ENCODE results near the gene PRR20G.

PRR20G gene

GRCh38 chr3:127259882-127260281, 28.0 kb downstream of the PRR20G start:
- no peak for TF ChIP-seq FOXP2 (optimal IDR thresholded peaks at IDR 0.05; ENCODE audit: borderline replicate concordance, extremely low read depth, extremely low read length, insufficient read depth)
- no peak for TF ChIP-seq REST (IDR thresholded peaks at IDR 0.05; ENCODE audit: insufficient read depth in 1 of 2, low read depth in 2 of 2, low read length in 2 of 2)
- TF ChIP-seq SIN3A (IDR thresholded peaks at IDR 0.05; ENCODE audit: borderline replicate concordance, insufficient read depth, low read length) = no peak
- no peak for TF ChIP-seq POLR2AphosphoS5 (IDR thresholded peaks at IDR 0.05; ENCODE audit: low read depth, low read length)
- TF ChIP-seq TAF1 (IDR thresholded peaks at IDR 0.05; ENCODE audit: borderline replicate concordance, insufficient read depth, low read length) = no peak

GRCh38 chr3:127258733-127259132, 29.1 kb downstream of the PRR20G start:
- TF ChIP-seq POLR2AphosphoS5 (IDR thresholded peaks at IDR 0.05; ENCODE audit: low read depth, low read length) (no peak), FOXP2 (optimal IDR thresholded peaks at IDR 0.05; ENCODE audit: borderline replicate concordance, extremely low read depth, extremely low read length, insufficient read depth) (no peak), TAF1 (IDR thresholded peaks at IDR 0.05; ENCODE audit: borderline replicate concordance, insufficient read depth, low read length) (no peak), REST (IDR thresholded peaks at IDR 0.05; ENCODE audit: insufficient read depth in 1 of 2, low read depth in 2 of 2, low read length in 2 of 2) (no peak), SIN3A (IDR thresholded peaks at IDR 0.05; ENCODE audit: borderline replicate concordance, insufficient read depth, low read length) (no peak)

- TF ChIP-seq FOXP2 (optimal IDR thresholded peaks at IDR 0.05; ENCODE audit: borderline replicate concordance, extremely low read depth, extremely low read length, insufficient read depth) = no peak
Observed at GRCh38 chr3:127257351-127257750, 30.5 kb downstream of the PRR20G start.

- TF ChIP-seq FOXP2 (optimal IDR thresholded peaks at IDR 0.05; ENCODE audit: borderline replicate concordance, extremely low read depth, extremely low read length, insufficient read depth) = no peak
- no peak for TF ChIP-seq POLR2AphosphoS5 (IDR thresholded peaks at IDR 0.05; ENCODE audit: low read depth, low read length)
- TF ChIP-seq REST (IDR thresholded peaks at IDR 0.05; ENCODE audit: insufficient read depth in 1 of 2, low read depth in 2 of 2, low read length in 2 of 2) = no peak
- no peak for TF ChIP-seq SIN3A (IDR thresholded peaks at IDR 0.05; ENCODE audit: borderline replicate concordance, insufficient read depth, low read length)
Observed at GRCh38 chr3:127256733-127257271, 31.0 kb downstream of the PRR20G start.

- TF ChIP-seq REST (IDR thresholded peaks at IDR 0.05; ENCODE audit: insufficient read depth in 1 of 2, low read depth in 2 of 2, low read length in 2 of 2) (no peak), POLR2AphosphoS5 (IDR thresholded peaks at IDR 0.05; ENCODE audit: low read depth, low read length) (no peak), SIN3A (IDR thresholded peaks at IDR 0.05; ENCODE audit: borderline replicate concordance, insufficient read depth, low read length) (no peak), TAF1 (IDR thresholded peaks at IDR 0.05; ENCODE audit: borderline replicate concordance, insufficient read depth, low read length) (no peak), FOXP2 (optimal IDR thresholded peaks at IDR 0.05; ENCODE audit: borderline replicate concordance, extremely low read depth, extremely low read length, insufficient read depth) (no peak)
Observed at GRCh38 chr3:127256138-127256537, 31.7 kb downstream of the PRR20G start.
